SK-N-SH (cell line): Measurements from ENCODE around the gene KYAT1. TPM values are rescaled to one million over a fixed set of nuclear protein-coding genes. Genes with fewer than 3 reads are reported as not detected.
"Not testable (repeated sequence)": the region's sequence is repeated elsewhere in the genome, so short reads cannot be mapped to it uniquely, and the experiment has no call there.

Experiments
- CTCF ChIA-PET: fragments of 300-600, 350-600 bp; formaldehyde crosslinking; extraction: SDS; loops from one replicate; lab custom pipeline; 2021; lab: Yijun Ruan, JAX
- POLR2A ChIA-PET: fragments of 350-600 bp; sonication (Branson Sonifier 250); formaldehyde crosslinking; extraction: SDS; loops from one replicate; lab custom pipeline; 2020; ENCODE audit warnings: antibody characterized with exemption, inconsistent platforms; lab: Yijun Ruan, JAX
- DNase-seq: peaks from one replicate; pipeline ENCODE4 v3.0.0; 2012
- H2AFZ ChIP-seq: fragments of 200-600 bp; sonication (generic); 2 replicates; pipeline ENCODE4 v1.8.1; 2016; ENCODE audit warnings: antibody characterized with exemption, mild to moderate bottlenecking, low read depth
- H3F3A ChIP-seq: fragments of 200-600 bp; sonication (generic); replicated peaks from 2 replicates; pipeline ENCODE3; 2016; ENCODE audit warnings: antibody characterized with exemption, mild to moderate bottlenecking; ENCODE audit not compliant: insufficient read depth
- H3K27ac ChIP-seq, 2 experiments: fragments of 200-500 bp in 1 of 2; fragments of 200-600 bp in 1 of 2; sonication (Bioruptor generic) in 1 of 2; sonication (generic), shearing (Covaris generic) in 1 of 2; 2 replicates each; pipeline versions ENCODE4 v1.5.1 to v1.6.1; 2014 to 2016; ENCODE audit warnings: low read depth in 2 of 2, inconsistent platforms in 1 of 2, low read length in 1 of 2, mild to moderate bottlenecking in 1 of 2, mixed read lengths in 1 of 2
- H3K27me3 ChIP-seq: fragments of 200-600 bp; sonication (generic), shearing (Covaris generic); 2 replicates; pipeline ENCODE4 v1.6.1; 2016; ENCODE audit warnings: mixed run types; ENCODE audit not compliant: insufficient read depth
- H3K36me3 ChIP-seq, 2 experiments: fragments of 200-500 bp in 1 of 2; fragments of 200-600 bp in 1 of 2; sonication (Bioruptor generic) in 1 of 2; sonication (generic) in 1 of 2; replicated peaks in 1 of 2; 2 replicates each; pipeline versions ENCODE3 to v1.5.1; 2014 to 2016; ENCODE audit warnings: low read length in 1 of 2, mild to moderate bottlenecking in 1 of 2; ENCODE audit not compliant: insufficient read depth in 2 of 2, control insufficient read depth in 1 of 2
- H3K4me1 ChIP-seq, 2 experiments: fragments of 200-500 bp in 1 of 2; fragments of 200-600 bp in 1 of 2; sonication (Bioruptor generic) in 1 of 2; sonication (generic), shearing (Covaris generic) in 1 of 2; 2 replicates each; pipeline versions ENCODE4 v1.5.1 to v1.6.1; 2014 to 2016; ENCODE audit warnings: low read depth in 1 of 2, low read length in 1 of 2, mixed run types in 1 of 2; ENCODE audit not compliant: insufficient read depth in 2 of 2, control insufficient read depth in 1 of 2
- H3K4me2 ChIP-seq: fragments of 200-600 bp; sonication (generic), shearing (Covaris generic); 2 replicates; pipeline ENCODE4 v1.6.1; 2017; ENCODE audit warnings: mixed run types
- H3K4me3 ChIP-seq, 2 experiments: fragments of 200-500 bp in 1 of 2; fragments of 200-600 bp in 1 of 2; sonication (Bioruptor generic) in 1 of 2; sonication (generic), shearing (Covaris generic) in 1 of 2; 2 replicates each; pipeline versions ENCODE4 v1.5.1 to v1.8.1; 2014 to 2016; ENCODE audit warnings: low read depth in 2 of 2, inconsistent platforms in 1 of 2, low read length in 1 of 2, mild to moderate bottlenecking in 1 of 2, mixed read lengths in 1 of 2, moderate library complexity in 1 of 2
- H3K79me2 ChIP-seq: fragments of 200-600 bp; sonication (generic); 2 replicates; pipeline ENCODE4 v1.8.1; 2017; ENCODE audit warnings: mild to moderate bottlenecking; ENCODE audit not compliant: insufficient read depth
- H3K9ac ChIP-seq: fragments of 200-600 bp; sonication (generic); 2 replicates; pipeline ENCODE4 v1.6.1; 2017; ENCODE audit warnings: mixed run types
- H3K9me2 ChIP-seq: fragments of 200-600 bp; sonication (generic); 2 replicates; pipeline ENCODE4 v1.6.1; 2017; ENCODE audit warnings: mixed run types
- H3K9me3 ChIP-seq: fragments of 200-600 bp; sonication (generic); 2 replicates; pipeline ENCODE4 v1.6.1; 2017; ENCODE audit warnings: mixed run types, mild to moderate bottlenecking, moderate library complexity
- H4K20me1 ChIP-seq: fragments of 200-600 bp; sonication (generic); 2 replicates; pipeline ENCODE4 v1.6.1; 2017; ENCODE audit warnings: mild to moderate bottlenecking, mixed run types; ENCODE audit not compliant: insufficient read depth
- ELF1 ChIP-seq: IDR thresholded peaks from 2 replicates; pipeline ENCODE4 v1.4.0; 2012
- EP300 ChIP-seq, 2 experiments: IDR thresholded peaks; 2 replicates each; pipeline versions ENCODE4 v1.4.0 to v1.6.1; 2012; ENCODE audit warnings: borderline replicate concordance in 1 of 2, low read depth in 1 of 2, low read length in 1 of 2
- EZH2phosphoT487 ChIP-seq: fragments of 200-600 bp; sonication (generic); IDR thresholded peaks from 2 replicates; pipeline ENCODE4 v1.6.1; 2017; ENCODE audit warnings: low read depth, mixed run types, mild to moderate bottlenecking, antibody characterized with exemption, moderate library complexity, borderline replicate concordance
- GATA2 ChIP-seq: sonication (generic); formaldehyde crosslinking; IDR thresholded peaks from 2 replicates; pipeline ENCODE4 v1.5.0; 2020; ENCODE audit warnings: mild to moderate bottlenecking, missing genetic modification reagents
- JUND ChIP-seq: IDR thresholded peaks from 2 replicates; pipeline ENCODE4 v1.4.0; 2012
- NFIC ChIP-seq: IDR thresholded peaks from 2 replicates; pipeline ENCODE4 v1.4.0; 2012; ENCODE audit warnings: borderline replicate concordance
- RAD21 ChIP-seq: IDR thresholded peaks from 2 replicates; pipeline ENCODE4 v1.6.1; 2012; ENCODE audit warnings: mild to moderate bottlenecking, low read length
- RCOR1 ChIP-seq: fragments of 150-350 bp; IDR thresholded peaks from 2 replicates; pipeline ENCODE4 v1.6.1; 2017; ENCODE audit warnings: antibody characterized with exemption, low read length
- TEAD4 ChIP-seq: IDR thresholded peaks from 2 replicates; pipeline ENCODE4 v1.4.0; 2012; ENCODE audit warnings: mild to moderate bottlenecking, borderline replicate concordance; ENCODE audit not compliant: insufficient read depth
- WGBS: methylation state at CpG from one replicate; pipeline ENCODE4 v1.1.6; 2017; ENCODE audit warnings: low lambda C conversion rate; 5-methylcytosine and 5-hydroxymethylcytosine counted together
- polyA plus RNA-seq, 3 experiments: library from polyadenylated mRNA; depleted of rRNA; stranded (reverse); fragments of >200 nt; gene quantifications; 2 replicates each; pipeline ENCODE4 v1.2.3, GENCODE V29; 2012
- TF ChIP-seq, protein P1 (sequence below): IDR thresholded peaks from 2 replicates; pipeline ENCODE4 v1.6.1; 2012; ENCODE audit warnings: mild to moderate bottlenecking, low read depth, low read length, moderate library complexity
- TF ChIP-seq, protein P2 (sequence below): IDR thresholded peaks from 2 replicates; pipeline ENCODE4 v1.4.0; 2012; ENCODE audit warnings: low read depth
- TF ChIP-seq, protein P3 (sequence below): fragments of 200-600 bp; sonication (generic); IDR thresholded peaks from 2 replicates; pipeline ENCODE4 v1.6.1; 2017; ENCODE audit warnings: antibody characterized with exemption, mild to moderate bottlenecking, moderate library complexity

Gene KYAT1
- polyA plus RNA-seq, 1 of the 3 experiments (the other 2 are of a cell fraction): 9.4 TPM

DNA sequence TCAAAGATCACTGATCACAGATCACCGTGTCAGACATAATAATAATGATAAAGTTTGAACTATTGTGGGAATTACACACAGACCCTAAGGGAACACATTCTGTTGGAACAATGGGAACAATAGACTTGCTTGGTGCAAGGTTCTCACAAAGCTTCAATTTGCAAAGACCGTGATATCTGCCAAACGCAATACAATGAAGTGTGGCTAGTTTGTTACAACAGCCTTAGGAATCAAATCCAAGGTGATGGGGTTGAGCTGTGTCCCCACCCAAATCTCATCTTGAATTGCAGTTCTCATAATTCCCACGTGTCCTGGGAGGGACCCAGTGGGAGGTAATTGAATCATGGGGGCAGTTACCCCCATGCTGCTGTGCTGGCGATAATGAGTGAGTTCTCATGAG lies 20.8 kb downstream of the KYAT1 start:
- Histone ChIP-seq H3K9me2 (no peaks in the 10 kb centered on the region), H3K9me3 (no peaks in the 10 kb centered on the region), H3K27me3 (no peaks in the 10 kb centered on the region), H3K79me2 (peaks cover 4% of the 10 kb centered on the region; the same call in 1 of the 2 replicates), H3K9ac (no peak overlapping the region), H3K4me3 (no peak overlapping the region), H3K4me2 (no peak overlapping the region), H3F3A (no peaks in the 10 kb centered on the region), H2AFZ (no peak overlapping the region), H3K27ac (no peak overlapping the region), H3K36me3 (no peaks in the 10 kb centered on the region), H3K4me1 (no peaks in the 10 kb centered on the region; a peak in 1 of 4 replicates), H4K20me1 (no peaks in the 10 kb centered on the region)
- ChIA-PET POLR2A (no interaction called here), CTCF (interaction anchor here (0.9 to 6.0 kb wide), 5 partner anchors 8 to 67 kb away, joined by 3 to 50 read pairs (median 34); partner anchors contain the start of genes KYAT1 and LRRC8A)
- DNase-seq: no peak
- TF ChIP-seq, protein P1, sequence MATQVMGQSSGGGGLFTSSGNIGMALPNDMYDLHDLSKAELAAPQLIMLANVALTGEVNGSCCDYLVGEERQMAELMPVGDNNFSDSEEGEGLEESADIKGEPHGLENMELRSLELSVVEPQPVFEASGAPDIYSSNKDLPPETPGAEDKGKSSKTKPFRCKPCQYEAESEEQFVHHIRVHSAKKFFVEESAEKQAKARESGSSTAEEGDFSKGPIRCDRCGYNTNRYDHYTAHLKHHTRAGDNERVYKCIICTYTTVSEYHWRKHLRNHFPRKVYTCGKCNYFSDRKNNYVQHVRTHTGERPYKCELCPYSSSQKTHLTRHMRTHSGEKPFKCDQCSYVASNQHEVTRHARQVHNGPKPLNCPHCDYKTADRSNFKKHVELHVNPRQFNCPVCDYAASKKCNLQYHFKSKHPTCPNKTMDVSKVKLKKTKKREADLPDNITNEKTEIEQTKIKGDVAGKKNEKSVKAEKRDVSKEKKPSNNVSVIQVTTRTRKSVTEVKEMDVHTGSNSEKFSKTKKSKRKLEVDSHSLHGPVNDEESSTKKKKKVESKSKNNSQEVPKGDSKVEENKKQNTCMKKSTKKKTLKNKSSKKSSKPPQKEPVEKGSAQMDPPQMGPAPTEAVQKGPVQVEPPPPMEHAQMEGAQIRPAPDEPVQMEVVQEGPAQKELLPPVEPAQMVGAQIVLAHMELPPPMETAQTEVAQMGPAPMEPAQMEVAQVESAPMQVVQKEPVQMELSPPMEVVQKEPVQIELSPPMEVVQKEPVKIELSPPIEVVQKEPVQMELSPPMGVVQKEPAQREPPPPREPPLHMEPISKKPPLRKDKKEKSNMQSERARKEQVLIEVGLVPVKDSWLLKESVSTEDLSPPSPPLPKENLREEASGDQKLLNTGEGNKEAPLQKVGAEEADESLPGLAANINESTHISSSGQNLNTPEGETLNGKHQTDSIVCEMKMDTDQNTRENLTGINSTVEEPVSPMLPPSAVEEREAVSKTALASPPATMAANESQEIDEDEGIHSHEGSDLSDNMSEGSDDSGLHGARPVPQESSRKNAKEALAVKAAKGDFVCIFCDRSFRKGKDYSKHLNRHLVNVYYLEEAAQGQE: no peak
- TF ChIP-seq JUND (no peak), NFIC (no peak), RAD21 (no peak), EP300 (IDR thresholded peaks at IDR 0.05; ENCODE audit: borderline replicate concordance in 1 of 2, low read depth in 1 of 2, low read length in 1 of 2) (no peak), ELF1 (no peak), TEAD4 (no peak), EZH2phosphoT487 (no peak), RCOR1 (no peak), GATA2 (CRISPR knock-in tag) (no peak)
- TF ChIP-seq, protein P2, sequence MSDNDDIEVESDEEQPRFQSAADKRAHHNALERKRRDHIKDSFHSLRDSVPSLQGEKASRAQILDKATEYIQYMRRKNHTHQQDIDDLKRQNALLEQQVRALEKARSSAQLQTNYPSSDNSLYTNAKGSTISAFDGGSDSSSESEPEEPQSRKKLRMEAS: no peak
- TF ChIP-seq, protein P3, sequence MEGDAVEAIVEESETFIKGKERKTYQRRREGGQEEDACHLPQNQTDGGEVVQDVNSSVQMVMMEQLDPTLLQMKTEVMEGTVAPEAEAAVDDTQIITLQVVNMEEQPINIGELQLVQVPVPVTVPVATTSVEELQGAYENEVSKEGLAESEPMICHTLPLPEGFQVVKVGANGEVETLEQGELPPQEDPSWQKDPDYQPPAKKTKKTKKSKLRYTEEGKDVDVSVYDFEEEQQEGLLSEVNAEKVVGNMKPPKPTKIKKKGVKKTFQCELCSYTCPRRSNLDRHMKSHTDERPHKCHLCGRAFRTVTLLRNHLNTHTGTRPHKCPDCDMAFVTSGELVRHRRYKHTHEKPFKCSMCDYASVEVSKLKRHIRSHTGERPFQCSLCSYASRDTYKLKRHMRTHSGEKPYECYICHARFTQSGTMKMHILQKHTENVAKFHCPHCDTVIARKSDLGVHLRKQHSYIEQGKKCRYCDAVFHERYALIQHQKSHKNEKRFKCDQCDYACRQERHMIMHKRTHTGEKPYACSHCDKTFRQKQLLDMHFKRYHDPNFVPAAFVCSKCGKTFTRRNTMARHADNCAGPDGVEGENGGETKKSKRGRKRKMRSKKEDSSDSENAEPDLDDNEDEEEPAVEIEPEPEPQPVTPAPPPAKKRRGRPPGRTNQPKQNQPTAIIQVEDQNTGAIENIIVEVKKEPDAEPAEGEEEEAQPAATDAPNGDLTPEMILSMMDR: no peak
- 91% methylated on average over 5 of the region's 5 CpGs for WGBS

DNA sequence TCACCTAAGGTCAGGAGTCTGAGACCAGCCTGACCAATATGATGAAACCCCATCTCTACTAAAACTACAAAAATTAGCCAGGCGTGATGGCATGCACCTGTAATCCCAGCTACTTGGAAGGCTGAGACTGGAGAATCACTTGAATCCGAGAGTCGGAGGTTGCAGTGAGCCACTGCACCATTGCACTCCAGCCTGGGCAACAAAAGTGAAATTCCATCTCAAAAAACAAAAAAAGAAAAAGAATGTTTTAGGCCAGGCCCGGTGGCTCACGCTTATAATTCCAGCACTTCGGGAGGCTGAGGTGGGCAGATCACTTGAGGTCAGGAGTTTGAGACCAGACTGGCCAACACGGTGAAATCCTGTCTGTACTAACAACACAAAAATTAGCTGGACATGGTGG lies 23.3 kb downstream of the KYAT1 start:
- H3K4me2 ChIP-seq, H3K27me3 ChIP-seq, DNase-seq, H3K4me1 ChIP-seq, POLR2A ChIA-PET, H3K4me3 ChIP-seq, H3K9ac ChIP-seq, H3F3A ChIP-seq, H2AFZ ChIP-seq, H3K27ac ChIP-seq, H3K9me2 ChIP-seq, H3K36me3 ChIP-seq, H4K20me1 ChIP-seq, H3K9me3 ChIP-seq, H3K79me2 ChIP-seq: not testable (repeated sequence)
- CTCF ChIA-PET: interaction anchor here (2.8 kb wide), 1 partner anchor 70 kb away, joined by 10 read pairs; no protein-coding TSS in a partner anchor
- WGBS: 95% methylated on average over 7 of the region's 7 CpGs
